ENCODE results near the gene DAPK3. TPM values are rescaled to one million over a fixed set of nuclear protein-coding genes. Genes with fewer than 3 reads are reported as not detected.
A peak's percentile ranks its signal among the peaks of the same experiment; 100 is the strongest.

DAPK3 gene
- polyA plus RNA-seq (2012; ENCODE audit: insufficient read depth, insufficient read length, low read depth): 134 TPM

GRCh38 chr19:3970808-3971598 lies at the start of gene DAPK3:
Gene DAPK3, minus strand, starts transcription at chr19:3971099. Its CDS starts 1,364 bp downstream, at chr19:3969735.
- Histone ChIP-seq H3K9me3 (no peaks in the 10 kb centered on the region), H3K36me3 (peaks cover 40% of the 10 kb centered on the region), H3K4me3 (ENCODE audit: low read depth, low read length) (peak within 1 kb of the TSS; percentile 87), H3K27me3 (no peaks in the 10 kb centered on the region), H3K4me1 (no peaks in the 10 kb centered on the region)
- peak; percentile 98 for DNase-seq
- TF ChIP-seq CTCF (IDR thresholded peaks at IDR 0.05; ENCODE audit: low read depth, low read length): no peak

DNA sequence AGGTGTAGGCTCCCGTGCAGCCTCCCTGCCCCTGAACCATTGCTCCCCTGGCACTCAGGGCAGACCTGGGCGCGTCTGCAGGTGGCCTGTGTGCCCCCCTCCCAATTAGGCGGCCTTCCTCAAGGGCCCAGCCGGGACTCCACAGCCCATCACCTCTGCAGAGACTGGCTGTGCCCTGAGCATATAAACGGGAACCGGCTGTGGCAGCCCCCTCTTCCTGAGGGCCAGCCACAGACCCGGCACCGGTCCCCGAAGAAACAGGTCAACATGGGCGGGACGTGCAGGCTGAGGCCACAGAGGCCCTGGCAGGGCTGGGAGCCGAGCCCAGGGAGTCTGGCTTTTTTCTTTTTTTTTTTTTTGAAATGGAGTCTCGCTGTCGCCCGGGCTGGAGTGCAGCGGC lies 48.7 kb upstream of the DAPK3 start:
- Histone ChIP-seq H3K27me3 (no peaks in the 10 kb centered on the region), H3K4me1 (peaks cover 10% of the 10 kb centered on the region), H3K9me3 (no peaks in the 10 kb centered on the region), H3K36me3 (peaks cover 42% of the 10 kb centered on the region), H3K4me3 (ENCODE audit: low read depth, low read length) (no peak overlapping the region)
- no peak for TF ChIP-seq CTCF (IDR thresholded peaks at IDR 0.05; ENCODE audit: low read depth, low read length)
- DNase-seq: peak; percentile 10

DNA sequence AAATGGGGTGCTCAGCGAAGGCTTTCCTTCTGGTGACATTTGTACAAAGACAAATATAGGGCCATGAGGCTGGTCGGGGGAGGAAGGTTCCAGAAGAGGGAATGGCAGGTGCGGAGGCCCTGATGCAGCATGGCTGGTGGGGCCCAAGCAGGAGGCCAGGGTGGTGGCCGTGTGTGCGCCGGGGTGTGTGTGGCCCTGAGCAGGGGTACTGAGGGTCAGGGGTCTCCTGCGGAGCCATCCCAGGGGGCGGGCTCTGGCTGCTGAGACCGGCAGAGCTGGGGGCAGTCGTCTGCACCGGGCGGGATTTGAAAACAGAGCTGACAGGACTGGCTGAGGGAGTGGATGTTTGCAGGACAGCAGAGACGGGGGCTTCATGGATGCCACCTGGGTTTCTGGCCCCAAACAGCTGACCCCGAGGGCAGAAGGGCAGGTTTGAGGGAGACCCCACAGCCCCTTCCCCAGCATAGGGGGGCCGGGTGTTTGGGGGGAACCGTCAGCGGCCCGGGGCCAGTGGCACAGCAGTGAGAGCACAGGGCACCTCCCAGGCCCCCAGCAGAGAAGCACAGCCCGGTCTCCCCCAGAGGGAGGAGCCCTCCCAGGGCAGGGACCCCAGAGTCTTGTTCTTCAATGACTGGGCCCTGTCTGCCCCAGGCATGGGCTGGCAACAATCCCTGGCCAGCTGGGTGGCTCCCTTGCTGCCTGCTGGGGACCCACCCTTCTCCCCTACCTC lies 48.0 kb upstream of the DAPK3 start:
- Histone ChIP-seq H3K4me3 (ENCODE audit: low read depth, low read length) (no peak overlapping the region), H3K27me3 (no peaks in the 10 kb centered on the region), H3K4me1 (peaks cover 12% of the 10 kb centered on the region), H3K36me3 (peaks cover 42% of the 10 kb centered on the region), H3K9me3 (no peaks in the 10 kb centered on the region)
- no peak for TF ChIP-seq CTCF (IDR thresholded peaks at IDR 0.05; ENCODE audit: low read depth, low read length)
- no peak for DNase-seq

GRCh38 chr19:4018140-4018613 lies 47.3 kb upstream of the DAPK3 start:
- H3K9me3 ChIP-seq: no peaks in the 10 kb centered on the region
- no peak for TF ChIP-seq CTCF (IDR thresholded peaks at IDR 0.05; ENCODE audit: low read depth, low read length)
- no peak for DNase-seq
- H3K4me1 ChIP-seq: peaks cover 12% of the 10 kb centered on the region
- H3K4me3 ChIP-seq (ENCODE audit: low read depth, low read length): no peak overlapping the region
- no peaks in the 10 kb centered on the region for H3K27me3 ChIP-seq
- H3K36me3 ChIP-seq: peaks cover 42% of the 10 kb centered on the region

- peaks cover 12% of the 10 kb centered on the region for H3K4me1 ChIP-seq
- H3K4me3 ChIP-seq (ENCODE audit: low read depth, low read length): no peak overlapping the region
- H3K27me3 ChIP-seq: no peaks in the 10 kb centered on the region
- H3K9me3 ChIP-seq: no peaks in the 10 kb centered on the region
- no peak for TF ChIP-seq CTCF (IDR thresholded peaks at IDR 0.05; ENCODE audit: low read depth, low read length)
- DNase-seq: no peak
- H3K36me3 ChIP-seq: peaks cover 43% of the 10 kb centered on the region
Measured at GRCh38 chr19:4016903-4017638, 46.2 kb upstream of the DAPK3 start.

Data from BE2C (cell line).